LNCaP clone FGC (cell line): Measurements from ENCODE around the gene KCNJ11.

Experiments
- DNase-seq: peaks from one replicate; pipeline ENCODE4 v3.0.0-alpha.2; 2011; ENCODE audit warnings: low read depth
- H3K4me3 ChIP-seq: 2 replicates; pipeline ENCODE4 v1.5.1; 2011; ENCODE audit warnings: mild to moderate bottlenecking, low read depth, low read length, control low read depth
- CTCF ChIP-seq: IDR thresholded peaks from 2 replicates; pipeline ENCODE4 v1.5.1; 2012; ENCODE audit warnings: mild to moderate bottlenecking; ENCODE audit not compliant: control insufficient read depth, insufficient read depth; ENCODE audit errors: extremely low read depth

Gene KCNJ11

GRCh38 chr11:17408641-17409040, 20.2 kb upstream of the KCNJ11 start:
- H3K4me3 ChIP-seq: no peak overlapping the region
- DNase-seq: no peak
- no peak for TF ChIP-seq CTCF

- no peak overlapping the region for H3K4me3 ChIP-seq
- no peak for TF ChIP-seq CTCF
- DNase-seq: no peak
Observed at GRCh38 chr11:17408026-17408425, 19.6 kb upstream of the KCNJ11 start.

GRCh38 chr11:17407575-17407974, 19.1 kb upstream of the KCNJ11 start:
- TF ChIP-seq CTCF: no peak
- no peak overlapping the region for H3K4me3 ChIP-seq
- no peak for DNase-seq

GRCh38 chr11:17406818-17407149, 18.3 kb upstream of the KCNJ11 start:
- no peak for TF ChIP-seq CTCF
- no peak overlapping the region for H3K4me3 ChIP-seq
- DNase-seq: no peak

- no peak overlapping the region for H3K4me3 ChIP-seq
- no peak for DNase-seq
- no peak for TF ChIP-seq CTCF
Observed at GRCh38 chr11:17406082-17406817, 17.8 kb upstream of the KCNJ11 start.

- H3K4me3 ChIP-seq: no peak overlapping the region
- TF ChIP-seq CTCF: peak; percentile 26; the same call in 1 of the 2 replicates
- peak; percentile 72 for DNase-seq
Observed at GRCh38 chr11:17405232-17406005, 17.0 kb upstream of the KCNJ11 start.
